A673 (cell line): Measurements from ENCODE around the gene SSTR5. TPM values are rescaled to one million over a fixed set of nuclear protein-coding genes. Genes with fewer than 3 reads are reported as not detected.

Experiments
- BruUV-seq: library from RNA; stranded (reverse); fragments of 400-500 nt; replicated peaks from 2 replicates; lab custom pipeline; 2021; lab: Mats Ljungman, UMichigan
- CTCF ChIA-PET: fragments of 300-600 bp; sonication (Branson Sonifier 250); formaldehyde crosslinking; loops from one replicate; lab custom pipeline; 2022; ENCODE audit warnings: antibody characterized with exemption; lab: Charles Lee
- POLR2A ChIA-PET: fragments of 300-600 bp; sonication (Branson Sonifier 250); formaldehyde crosslinking; loops from one replicate; lab custom pipeline; 2022; ENCODE audit warnings: antibody characterized with exemption; ENCODE audit not compliant: low non-redundant PET; lab: Charles Lee
- DNase-seq: peaks from one replicate; pipeline ENCODE4 v3.0.0-alpha.2; 2015; ENCODE audit warnings: low spot score
- H3K27ac ChIP-seq: fragments of 200-600 bp; sonication (generic); 2 replicates; pipeline ENCODE4 v1.5.1; 2016; ENCODE audit warnings: mixed run types, low read depth, mild to moderate bottlenecking, mixed read lengths, antibody characterized with exemption, low read length; ENCODE audit not compliant: poor library complexity, severe bottlenecking
- H3K27me3 ChIP-seq: fragments of 200-600 bp; sonication (generic); replicated peaks from 2 replicates; pipeline ENCODE4 v1.6.1; 2017; ENCODE audit warnings: mixed run types, low read depth, mild to moderate bottlenecking, mixed read lengths, antibody characterized with exemption, low read length; ENCODE audit not compliant: insufficient read depth, poor library complexity
- H3K36me3 ChIP-seq: fragments of 200-600 bp; sonication (generic); 2 replicates; pipeline ENCODE4 v1.6.1; 2016; ENCODE audit warnings: mixed run types, mild to moderate bottlenecking, mixed read lengths, antibody characterized with exemption, low read length; ENCODE audit not compliant: insufficient read depth, poor library complexity, severe bottlenecking
- H3K4me1 ChIP-seq: fragments of 200-600 bp; sonication (generic); 2 replicates; pipeline ENCODE4 v1.6.1; 2017; ENCODE audit warnings: mixed run types, mild to moderate bottlenecking, mixed read lengths, antibody characterized with exemption, low read length; ENCODE audit not compliant: insufficient read depth, poor library complexity, severe bottlenecking
- H3K4me3 ChIP-seq: fragments of 200-600 bp; sonication (generic); 2 replicates; pipeline ENCODE4 v1.5.1; 2016; ENCODE audit warnings: low read depth, mixed run types, mild to moderate bottlenecking, mixed read lengths, low read length; ENCODE audit not compliant: poor library complexity, severe bottlenecking
- H3K9me3 ChIP-seq: fragments of 200-600 bp; sonication (generic); 2 replicates; pipeline ENCODE4 v1.6.1; 2016; ENCODE audit warnings: mixed run types, low read depth, mild to moderate bottlenecking, mixed read lengths, antibody characterized with exemption, low read length; ENCODE audit not compliant: poor library complexity, severe bottlenecking
- CTCF ChIP-seq: fragments of 300-800, 200-600 bp; sonication (generic); conservative IDR thresholded peaks from 2 replicates; pipeline ENCODE4 v1.5.1; 2017; ENCODE audit warnings: low read depth, mild to moderate bottlenecking, antibody characterized with exemption, low read length, moderate library complexity, mixed read lengths
- EZH2 ChIP-seq: fragments of 200-600 bp; sonication (generic); IDR thresholded peaks from 2 replicates; pipeline ENCODE4 v1.6.1; 2017; ENCODE audit warnings: borderline replicate concordance, low read depth, mild to moderate bottlenecking, mixed read lengths, antibody characterized with exemption, low read length; ENCODE audit not compliant: poor library complexity, severe bottlenecking
- intact Hi-C: fragments of 100-400 bp; cut with micrococcal nuclease; formaldehyde crosslinking; loops from one replicate; pipeline ENCODE4 v1.10.0; 2022; ENCODE audit not compliant: unreplicated experiment
- total RNA-seq: library from RNA; stranded (reverse); gene quantifications from 2 replicates; pipeline ENCODE4 v1.2.3, GENCODE V29; 2021

Gene SSTR5
- total RNA-seq, 1 experiment from 2014 or later: not detected

DNA sequence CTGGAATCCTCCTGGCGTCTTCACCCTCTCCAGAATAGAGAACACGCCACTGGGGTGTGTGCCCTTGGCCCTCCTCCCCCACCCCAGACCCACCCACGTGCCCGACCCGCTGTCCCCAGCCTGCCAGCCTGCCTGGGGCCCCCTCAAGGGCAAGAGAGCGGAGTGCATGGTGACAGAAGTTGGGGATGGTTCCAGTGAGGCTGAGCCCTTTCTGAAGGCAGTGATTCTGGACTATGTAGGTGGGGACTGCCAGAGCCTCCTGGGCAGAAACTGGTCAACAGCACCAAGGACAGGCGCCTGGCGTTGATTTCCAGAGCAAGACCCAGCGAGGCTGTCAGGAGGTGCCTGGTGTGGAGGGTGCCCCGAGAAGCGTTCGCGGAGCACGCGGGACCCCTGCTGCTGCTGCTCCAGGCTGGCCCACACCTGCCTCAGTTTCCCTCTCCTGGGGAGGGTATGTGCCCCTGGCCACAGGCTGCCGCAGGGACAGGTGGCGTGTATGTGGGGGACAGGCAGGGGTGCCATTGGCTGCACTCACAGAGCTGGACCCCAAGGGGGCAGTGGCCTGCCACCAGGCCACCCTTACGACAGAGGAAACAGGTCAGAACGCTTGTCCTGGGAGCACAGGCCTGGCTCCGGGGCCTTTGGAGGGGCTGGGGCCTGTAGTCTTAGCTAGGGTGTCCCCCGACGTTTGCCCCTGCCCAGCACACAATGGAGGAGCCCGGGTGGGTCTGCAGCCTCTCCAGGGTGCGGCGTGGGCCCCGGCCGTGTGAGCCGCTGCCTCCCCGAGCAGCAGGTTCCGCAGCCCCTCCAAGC, 1.2 kb downstream of the SSTR5 start:
- no TSS peak for BruUV-seq
- CTCF ChIA-PET: no interaction called here
- intact Hi-C loops: no loop called here
- Histone ChIP-seq H3K27me3 (peaks cover 64% of the 10 kb centered on the region), H3K9me3 (no peaks in the 10 kb centered on the region), H3K36me3 (no peaks in the 10 kb centered on the region), H3K4me1 (no peaks in the 10 kb centered on the region), H3K27ac (no peak overlapping the region), H3K4me3 (no peak overlapping the region)
- TF ChIP-seq EZH2 (no peak), CTCF (no peak)
- POLR2A ChIA-PET: no interaction called here
- no peak for DNase-seq

GRCh38 chr16:1074379-1074649, 1.8 kb downstream of the SSTR5 start:
- H3K4me1 ChIP-seq: no peaks in the 10 kb centered on the region

GRCh38 chr16:1075546-1075945, 3.0 kb downstream of the SSTR5 start:
- TF ChIP-seq EZH2 (no peak), CTCF (no peak)
- BruUV-seq: no TSS peak
- H3K4me1 ChIP-seq: no peaks in the 10 kb centered on the region
- DNase-seq: peak; percentile 60
- no peak overlapping the region for H3K27ac ChIP-seq
- H3K36me3 ChIP-seq: no peaks in the 10 kb centered on the region
- CTCF ChIA-PET: no interaction called here
- peaks cover 49% of the 10 kb centered on the region for H3K27me3 ChIP-seq
- H3K9me3 ChIP-seq: no peaks in the 10 kb centered on the region
- POLR2A ChIA-PET: no interaction called here
- H3K4me3 ChIP-seq: no peak overlapping the region
- intact Hi-C loops: no loop called here

More at GRCh38 chr16:1074379-1074649, 1.8 kb downstream of the SSTR5 start:
- peaks cover 58% of the 10 kb centered on the region for H3K27me3 ChIP-seq
- BruUV-seq: no TSS peak
- no peaks in the 10 kb centered on the region for H3K36me3 ChIP-seq
- intact Hi-C loops: no loop called here
- no peak for TF ChIP-seq EZH2
- no peak for TF ChIP-seq CTCF
- ChIA-PET CTCF (no interaction called here), POLR2A (no interaction called here)
- H3K4me3 ChIP-seq: no peak overlapping the region
- no peak for DNase-seq
- H3K9me3 ChIP-seq: no peaks in the 10 kb centered on the region
- no peak overlapping the region for H3K27ac ChIP-seq
